Stimulated activated CD4-positive, alpha-beta T cell treated with anti-CD3 and anti-CD28 coated beads, TNF-alpha, amount 100 ng/mL, for 48 hours (primary cell): ENCODE measurements around the gene CLEC7A.

Source experiments
- DNase-seq, 3 donors: peaks; one replicate each; pipeline ENCODE4 v3.0.0-alpha.2; 2020; ENCODE audit warnings: low read depth in 3 of 3

The CLEC7A gene

DNA sequence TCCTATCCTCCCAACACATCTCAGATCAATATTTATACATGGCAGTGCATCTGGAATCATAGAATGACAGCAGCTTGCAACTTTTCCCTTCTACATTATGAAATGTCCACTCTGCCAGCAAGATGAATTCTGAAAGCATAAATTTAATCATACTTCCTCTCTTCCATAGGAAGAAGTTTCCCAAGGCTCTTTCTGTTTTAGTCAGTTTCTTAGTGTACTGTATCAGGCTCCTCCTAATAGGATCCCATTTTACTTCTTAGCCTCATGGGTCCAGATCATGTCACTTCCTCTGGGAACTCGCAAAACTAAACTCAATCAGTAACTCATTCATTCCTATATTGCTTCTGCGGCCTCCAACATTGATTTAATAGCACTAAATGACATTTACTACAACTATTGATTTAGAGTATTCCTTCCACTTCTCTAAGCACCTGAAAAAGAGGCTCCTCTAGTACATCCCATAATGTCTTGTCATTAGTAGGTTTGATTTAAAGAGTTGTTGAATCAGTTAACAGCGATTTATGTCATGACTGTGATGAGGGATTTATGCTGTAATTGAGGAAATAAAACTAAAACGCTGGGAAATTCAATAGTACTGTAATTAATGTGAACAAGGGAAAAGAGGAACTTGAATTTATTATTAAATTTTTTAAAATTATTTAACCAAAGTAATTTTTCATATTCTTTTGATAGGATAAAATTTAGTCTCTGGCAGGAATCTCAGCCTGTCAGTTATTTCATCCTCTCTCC is 35.2 kb downstream of the CLEC7A start:
- no peak for DNase-seq

DNA sequence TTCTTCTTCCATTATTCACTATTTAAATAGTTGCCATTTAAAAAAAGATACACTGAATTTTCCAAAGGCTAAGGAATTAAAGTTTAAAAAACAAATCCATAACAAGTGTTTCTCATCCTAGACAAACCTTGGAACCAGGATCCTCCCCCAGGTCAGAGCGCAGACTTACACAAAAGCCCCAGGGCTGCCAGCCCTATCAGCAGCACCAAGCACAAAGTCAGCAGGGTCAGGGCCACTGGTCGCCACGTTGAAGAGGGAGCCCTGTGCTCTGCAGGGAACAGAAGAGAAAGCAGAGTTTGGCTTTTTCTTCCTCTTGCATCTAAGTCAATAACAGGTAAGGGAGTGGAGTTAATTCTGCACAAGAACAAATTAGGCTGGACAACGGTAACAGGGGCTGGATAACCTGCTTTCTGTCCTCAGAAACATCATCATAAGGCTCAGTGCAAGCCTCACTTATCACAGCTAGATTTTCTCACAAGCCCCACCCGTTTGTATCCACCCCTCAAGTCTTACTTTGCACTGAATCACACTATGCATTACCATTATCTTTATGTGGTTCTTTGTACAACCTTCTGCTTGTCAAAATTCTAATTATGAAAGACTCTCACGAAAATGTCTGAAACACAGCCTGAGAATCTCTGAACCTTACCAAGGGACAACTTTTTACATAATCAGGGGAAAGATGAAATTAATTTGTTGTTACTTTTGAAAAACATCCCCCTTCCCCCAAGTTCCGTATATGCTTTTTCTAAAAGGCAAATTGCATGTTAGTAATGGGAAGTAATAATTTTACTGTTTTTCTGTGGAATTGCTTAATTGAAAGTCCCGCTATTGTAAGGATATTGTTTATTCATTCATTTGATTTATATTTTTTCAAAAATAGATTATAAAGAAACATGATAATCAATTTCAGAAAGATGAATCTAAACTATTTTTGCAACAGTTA is 40.8 kb downstream of the CLEC7A start:
- DNase-seq, result no peak

DNA sequence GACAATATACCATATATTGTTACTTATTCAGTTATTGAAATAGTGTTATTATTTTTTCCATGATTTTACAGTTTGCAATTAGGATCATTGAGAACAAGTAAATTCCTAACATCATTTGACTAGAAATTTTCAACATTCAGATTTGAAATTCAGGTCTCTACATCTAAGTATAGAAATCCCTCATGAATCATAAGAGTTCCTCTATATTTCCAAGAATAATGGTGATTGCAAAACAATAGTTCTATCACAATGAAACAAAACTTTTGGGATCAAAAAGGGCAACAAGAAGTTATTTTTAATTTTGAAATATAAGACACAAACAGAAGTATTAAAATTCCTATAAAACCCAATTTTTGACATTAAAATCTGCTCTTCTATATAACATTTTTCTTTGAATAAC is 42.0 kb downstream of the CLEC7A start:
- DNase-seq, result no peak

DNA sequence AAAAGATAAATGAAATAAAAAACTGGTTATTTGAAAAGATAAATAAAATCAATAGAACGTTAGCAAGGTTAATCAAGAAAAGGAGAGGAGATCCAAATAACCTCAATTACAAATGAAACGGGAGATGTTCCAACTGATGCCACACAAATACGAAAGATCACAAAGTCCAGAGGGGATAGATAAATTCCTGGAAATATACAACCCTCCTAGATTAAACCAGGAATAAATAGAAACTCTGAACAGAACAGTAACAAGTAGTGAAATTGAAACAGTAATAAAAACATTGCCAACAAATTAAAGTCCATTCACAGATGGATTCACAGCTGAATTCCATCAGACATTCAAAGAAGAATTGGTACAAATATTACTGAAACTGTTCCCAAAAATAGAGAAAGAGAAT is 43.6 kb downstream of the CLEC7A start:
- DNase-seq, result no peak

DNA sequence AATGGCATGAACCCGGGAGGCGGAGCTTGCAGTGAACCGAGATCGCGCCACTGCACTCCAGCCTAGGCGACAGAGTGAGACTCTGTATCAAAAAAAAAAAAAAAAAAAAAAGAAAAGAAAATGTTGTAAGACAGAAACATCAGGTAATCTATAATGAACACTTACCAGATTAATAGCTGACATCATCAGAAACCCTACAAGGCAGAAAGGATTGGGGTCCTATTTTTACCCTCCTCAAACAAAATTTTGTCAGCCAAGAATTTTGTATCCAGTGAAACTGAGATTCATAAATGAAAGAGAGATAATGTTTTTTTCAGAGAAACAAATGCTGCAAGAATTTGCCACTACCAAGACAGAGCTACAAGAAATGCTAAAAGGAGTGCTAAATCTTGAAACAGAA is 45.3 kb downstream of the CLEC7A start:
- DNase-seq, result no peak

DNA sequence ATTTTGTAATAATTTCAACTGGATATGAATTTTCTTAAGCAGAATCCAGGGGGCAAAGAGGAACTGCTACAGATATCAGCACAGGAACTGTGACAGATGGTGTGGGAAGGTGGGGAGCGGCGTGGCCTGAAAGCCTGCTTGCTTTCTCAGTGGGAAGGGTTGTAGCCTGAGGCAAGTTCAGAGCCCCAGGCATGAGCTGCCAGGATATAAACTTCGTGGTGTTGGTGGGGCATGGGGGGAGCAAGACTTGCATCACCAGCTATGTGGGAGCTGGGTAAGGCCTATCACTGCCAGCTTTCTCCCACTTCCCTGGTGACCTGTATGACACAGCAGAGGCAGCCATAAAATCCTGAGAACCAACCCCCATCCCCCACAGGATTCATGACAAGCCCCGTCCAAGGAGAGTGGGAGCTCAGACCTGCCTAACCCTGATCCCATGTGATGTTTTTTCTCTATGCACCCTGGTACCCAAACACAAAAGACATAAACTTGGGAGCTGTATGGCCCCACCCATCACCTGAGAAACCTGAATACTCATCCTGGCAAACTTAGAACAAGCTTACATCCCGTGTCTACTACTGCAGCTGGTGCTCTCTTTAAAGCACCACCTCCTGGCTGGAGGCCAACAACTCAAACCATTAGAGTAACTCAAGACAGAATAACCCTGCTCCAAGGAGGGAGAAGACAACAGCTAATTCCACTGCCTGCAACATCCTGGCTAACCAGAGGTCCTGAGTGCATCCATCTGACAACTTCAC is 47.7 kb downstream of the CLEC7A start:
- no peak for DNase-seq

DNA sequence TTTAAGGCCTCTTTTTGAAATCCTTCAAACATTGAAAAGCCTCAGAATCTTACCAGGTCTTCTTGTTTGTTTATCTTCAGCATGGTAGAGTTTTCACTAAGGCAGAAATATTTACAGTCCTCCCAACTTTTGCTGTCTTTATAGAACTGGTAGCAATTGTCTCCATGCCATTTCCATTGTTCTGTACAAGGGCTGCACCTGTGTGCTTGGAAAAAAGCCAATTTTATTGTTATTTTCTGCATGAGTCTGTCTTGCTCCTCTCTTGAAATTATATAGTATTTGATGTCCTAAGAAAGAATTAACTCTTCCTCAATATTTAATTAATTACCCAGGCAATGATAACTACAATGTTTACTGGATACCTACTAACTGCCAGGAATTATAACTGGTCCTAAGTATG is 54.5 kb downstream of the CLEC7A start:
- no peak for DNase-seq

DNA sequence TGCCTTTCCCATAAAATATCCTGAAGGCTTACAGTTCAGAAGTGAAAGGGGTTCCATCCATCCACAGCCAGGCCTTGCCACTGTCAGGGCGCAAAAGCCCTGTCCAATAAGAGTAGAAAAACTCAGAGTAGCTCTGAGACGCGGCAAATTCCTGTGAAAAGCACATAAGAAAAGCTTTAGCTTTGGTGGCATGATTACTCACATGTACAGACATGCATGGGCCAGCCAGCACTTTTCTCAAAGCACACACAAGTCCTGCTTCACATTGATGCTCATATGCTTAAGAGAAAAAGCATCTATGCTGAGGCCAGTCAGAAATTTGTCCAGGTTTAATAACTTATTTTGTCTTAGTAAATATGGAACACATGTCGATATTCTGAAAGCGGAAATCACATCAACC is 56.7 kb downstream of the CLEC7A start:
- DNase-seq, result no peak

DNA sequence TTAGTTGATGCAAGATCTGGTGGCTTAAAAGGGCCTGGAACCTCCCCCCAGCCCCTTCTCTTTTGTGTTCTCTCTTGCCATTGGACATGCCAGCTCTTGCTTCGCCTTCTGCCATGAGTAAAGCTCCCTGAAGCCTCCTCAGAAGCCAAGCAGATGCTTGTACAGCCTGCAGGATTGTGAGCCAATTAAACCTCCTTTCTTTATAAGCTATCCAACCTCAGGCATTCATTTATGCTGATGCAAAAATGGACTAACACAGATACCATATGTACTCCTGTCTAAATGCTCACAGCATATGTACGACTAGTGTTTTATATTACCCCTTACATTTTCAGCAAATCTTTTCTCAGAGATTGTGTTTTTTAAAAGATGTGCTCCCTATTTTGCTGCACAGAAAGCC is 57.9 kb downstream of the CLEC7A start:
- no peak for DNase-seq

DNA sequence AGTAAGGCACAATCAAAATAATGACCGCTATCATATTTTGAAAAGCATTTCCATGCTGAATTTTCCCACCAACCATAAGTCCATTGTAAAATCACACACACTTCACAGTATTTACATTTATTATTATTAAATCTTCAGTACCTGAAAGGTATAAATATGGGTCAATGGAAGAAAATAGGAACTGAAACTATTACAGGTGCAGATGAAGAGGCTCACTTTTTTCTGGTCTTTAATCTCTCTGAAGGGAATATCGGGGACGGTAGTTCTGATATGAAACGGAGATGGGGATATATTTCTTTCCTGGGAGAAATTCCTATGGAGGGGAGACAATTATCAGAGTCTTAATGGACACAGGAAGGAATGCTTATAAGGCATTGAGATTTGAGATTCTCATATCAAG is 59.6 kb downstream of the CLEC7A start:
- no peak for DNase-seq

DNA sequence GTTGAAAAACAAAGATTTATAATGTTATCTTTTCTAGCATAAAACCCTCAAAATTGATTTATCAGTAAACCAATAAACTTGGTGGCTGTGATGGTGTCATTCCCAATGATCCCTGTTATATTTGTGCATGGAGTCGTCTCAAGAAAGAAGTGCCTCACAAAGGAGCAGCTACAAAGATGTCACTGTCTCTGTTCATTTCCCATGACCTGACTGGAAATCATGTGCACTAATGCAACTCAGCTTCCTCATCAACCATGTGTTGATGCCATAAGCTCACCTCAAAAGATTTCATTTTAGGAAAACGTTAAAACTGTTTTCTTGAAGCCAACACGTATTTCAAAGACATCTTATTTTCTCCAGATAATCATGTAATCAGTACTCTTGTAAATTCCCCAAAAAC is 60.0 kb downstream of the CLEC7A start:
- DNase-seq, result no peak

DNA sequence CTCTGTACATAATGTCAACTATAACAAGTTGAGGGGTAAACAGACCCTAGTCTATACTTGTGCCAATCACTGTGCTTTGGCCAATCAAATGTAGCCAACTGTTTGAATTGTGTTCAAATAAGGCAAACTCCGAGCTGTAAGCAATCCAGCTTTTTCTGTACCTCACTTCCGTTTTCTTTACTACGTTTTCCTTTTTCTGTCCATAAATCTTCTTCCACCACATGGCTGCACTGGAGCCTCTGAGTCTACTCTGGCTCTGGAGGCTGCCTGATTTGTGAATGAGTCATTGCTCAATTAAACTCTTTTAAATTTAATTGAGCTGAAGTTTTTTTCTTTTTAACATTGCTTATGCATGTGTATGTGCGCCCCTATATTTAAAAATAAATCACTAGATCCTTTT is 60.9 kb downstream of the CLEC7A start:
- DNase-seq, result no peak

DNA sequence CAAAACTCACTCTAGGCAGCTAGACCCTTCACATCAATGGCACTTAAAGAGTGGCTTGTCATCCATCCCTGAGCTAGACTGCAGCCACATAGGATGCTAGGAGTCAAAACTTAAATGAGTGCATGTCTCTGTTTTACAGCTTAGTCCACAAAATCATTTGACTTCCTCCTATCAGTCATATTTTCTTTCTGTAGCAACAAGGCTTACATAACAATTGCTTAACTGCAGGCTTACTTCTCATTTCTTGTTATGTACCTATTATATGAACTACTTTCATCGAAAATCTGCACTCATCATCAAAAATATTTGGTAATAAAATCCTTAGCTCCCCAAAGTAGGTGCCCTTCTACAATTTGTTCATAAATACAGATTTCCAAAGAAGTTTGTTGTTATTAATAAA is 61.4 kb downstream of the CLEC7A start:
- no peak for DNase-seq

DNA sequence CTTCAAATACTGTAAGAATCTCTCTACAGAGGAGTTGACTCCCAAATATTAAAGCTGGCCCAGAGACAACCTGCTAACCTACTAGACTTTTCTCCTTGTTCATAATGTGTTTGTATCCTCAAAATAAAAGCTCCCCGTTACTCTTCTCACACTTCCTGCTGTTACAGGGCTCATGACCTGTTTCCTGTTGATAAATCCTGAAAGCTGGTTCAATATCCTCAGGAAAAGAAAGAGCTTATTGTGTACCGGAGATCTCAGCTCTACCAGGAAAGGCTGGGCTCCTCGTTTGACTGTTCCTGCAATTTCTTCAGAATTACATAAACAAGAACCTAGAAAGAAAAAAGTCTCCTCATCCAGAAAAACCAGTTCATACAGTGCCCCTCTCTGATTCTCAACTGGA is 62.1 kb downstream of the CLEC7A start:
- no peak for DNase-seq

DNA sequence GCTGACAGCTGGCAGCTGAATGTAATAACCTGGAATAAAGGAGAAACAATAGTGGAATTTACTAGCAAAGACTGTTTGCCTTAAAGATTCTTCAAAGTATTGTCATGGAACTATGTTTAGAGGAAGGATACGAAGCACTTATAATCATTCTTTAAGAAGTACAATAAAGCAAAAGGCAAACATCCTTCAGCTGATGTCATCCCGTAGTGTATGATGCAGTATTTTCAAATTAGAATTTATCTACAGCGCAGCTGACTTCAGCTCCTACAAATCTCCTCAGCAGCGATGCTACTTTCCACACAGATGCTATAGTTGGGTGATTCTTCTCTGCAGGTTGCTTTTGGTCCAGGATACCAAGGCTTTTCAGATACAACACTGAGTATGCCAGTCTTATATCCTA is 62.7 kb downstream of the CLEC7A start:
- no peak for DNase-seq
